H9 (cell line): ENCODE results near the gene ACTL8. TPM values are rescaled to one million over a fixed set of nuclear protein-coding genes. Genes with fewer than 3 reads are reported as not detected.

Experiments used
- DNase-seq: peaks from one replicate; pipeline ENCODE4 v3.0.0-alpha.2; 2017
- H2AFZ ChIP-seq: one replicate; pipeline ENCODE4 v1.6.1; 2013; ENCODE audit warnings: mild to moderate bottlenecking, low read length, control low read depth, moderate library complexity
- H2AK5ac ChIP-seq: 2 replicates; pipeline ENCODE4 v1.6.1; 2013; ENCODE audit warnings: low read length, control low read depth, mixed read lengths; ENCODE audit not compliant: insufficient read length
- H2BK120ac ChIP-seq: one replicate; pipeline ENCODE4 v1.6.1; 2013; ENCODE audit warnings: low read depth, mild to moderate bottlenecking, low read length, control low read depth, inconsistent platforms; ENCODE audit not compliant: poor library complexity, severe bottlenecking
- H2BK12ac ChIP-seq: 2 replicates; pipeline ENCODE4 v1.6.1; 2013; ENCODE audit warnings: low read length, control low read depth, mixed read lengths, low read depth; ENCODE audit not compliant: insufficient read length
- H2BK15ac ChIP-seq: 2 replicates; pipeline ENCODE4 v1.6.1; 2013; ENCODE audit warnings: low read depth, low read length, control low read depth
- H2BK20ac ChIP-seq: one replicate; pipeline ENCODE4 v1.6.1; 2013; ENCODE audit warnings: low read depth, mild to moderate bottlenecking, low read length, control low read depth, inconsistent platforms; ENCODE audit not compliant: poor library complexity, severe bottlenecking
- H2BK5ac ChIP-seq: 2 replicates; pipeline ENCODE4 v1.6.1; 2013; ENCODE audit warnings: low read length, control low read depth, mixed read lengths; ENCODE audit not compliant: insufficient read length
- H3K14ac ChIP-seq: 2 replicates; pipeline ENCODE4 v1.6.1; 2013; ENCODE audit warnings: low read length, control low read depth; ENCODE audit not compliant: insufficient read depth
- H3K18ac ChIP-seq: 2 replicates; pipeline ENCODE4 v1.6.1; 2013; ENCODE audit warnings: low read depth, mild to moderate bottlenecking, mixed read lengths, low read length, control low read depth; ENCODE audit not compliant: insufficient read length
- H3K23ac ChIP-seq: 2 replicates; pipeline ENCODE4 v1.6.1; 2013; ENCODE audit warnings: low read length, control low read depth, mixed read lengths, low read depth; ENCODE audit not compliant: insufficient read length
- H3K23me2 ChIP-seq: 2 replicates; pipeline ENCODE4 v1.6.1; 2013; ENCODE audit warnings: low read depth, mild to moderate bottlenecking, mixed read lengths, low read length, control low read depth; ENCODE audit not compliant: insufficient read length, poor library complexity, severe bottlenecking
- H3K27ac ChIP-seq: 2 replicates; pipeline ENCODE4 v1.5.1; 2013; ENCODE audit warnings: low read length, control low read depth, mixed read lengths, low read depth; ENCODE audit not compliant: insufficient read length
- H3K27me3 ChIP-seq: 2 replicates; pipeline ENCODE4 v1.6.1; 2013; ENCODE audit warnings: low read length, control low read depth, inconsistent platforms; ENCODE audit not compliant: insufficient read depth
- H3K4ac ChIP-seq: 2 replicates; pipeline ENCODE4 v1.6.1; 2013; ENCODE audit warnings: low read depth, mild to moderate bottlenecking, control low read depth, inconsistent platforms, low read length, moderate library complexity
- H3K4me1 ChIP-seq: 2 replicates; pipeline ENCODE4 v1.6.1; 2013; ENCODE audit warnings: low read length, control low read depth, inconsistent platforms; ENCODE audit not compliant: insufficient read depth
- H3K4me2 ChIP-seq: 2 replicates; pipeline ENCODE4 v1.6.1; 2013; ENCODE audit warnings: low read length, control low read depth, mixed read lengths; ENCODE audit not compliant: insufficient read length, insufficient read depth
- H3K56ac ChIP-seq: 2 replicates; pipeline ENCODE4 v1.6.1; 2013; ENCODE audit warnings: low read depth, mild to moderate bottlenecking, mixed read lengths, low read length, control low read depth; ENCODE audit not compliant: insufficient read length
- H3K79me1 ChIP-seq: 2 replicates; pipeline ENCODE4 v1.6.1; 2013; ENCODE audit warnings: low read depth, mild to moderate bottlenecking, moderate library complexity, low read length, control low read depth, inconsistent platforms; ENCODE audit not compliant: insufficient read depth, poor library complexity, severe bottlenecking
- H3K79me2 ChIP-seq: 2 replicates; pipeline ENCODE4 v1.6.1; 2013; ENCODE audit warnings: low read length, control low read depth, inconsistent platforms; ENCODE audit not compliant: insufficient read depth
- H3K9ac ChIP-seq: 2 replicates; pipeline ENCODE4 v1.6.1; 2013; ENCODE audit warnings: low read length, control low read depth, mixed read lengths; ENCODE audit not compliant: insufficient read length; ENCODE audit errors: extremely low read depth
- H3K9me3 ChIP-seq: one replicate; pipeline ENCODE4 v1.6.1; 2013; ENCODE audit warnings: low read depth, low read length, inconsistent platforms; ENCODE audit not compliant: control insufficient read depth
- H3T11ph ChIP-seq: one replicate; pipeline ENCODE4 v1.6.1; 2013; ENCODE audit warnings: mild to moderate bottlenecking, low read length, control low read depth, inconsistent platforms
- H4K20me1 ChIP-seq: one replicate; pipeline ENCODE4 v1.6.1; 2013; ENCODE audit not compliant: control insufficient read depth, insufficient read length, insufficient read depth
- H4K5ac ChIP-seq: 2 replicates; pipeline ENCODE4 v1.6.1; 2013; ENCODE audit warnings: low read depth, mild to moderate bottlenecking, mixed read lengths, low read length, control low read depth; ENCODE audit not compliant: insufficient read length
- H4K8ac ChIP-seq: replicated peaks from 2 replicates; pipeline ENCODE4 v1.6.1; 2013; ENCODE audit warnings: low read length, control low read depth, mixed read lengths, low read depth; ENCODE audit not compliant: insufficient read length
- H4K91ac ChIP-seq: 2 replicates; pipeline ENCODE4 v1.6.1; 2013; ENCODE audit warnings: low read depth, mild to moderate bottlenecking, moderate library complexity, mixed read lengths, low read length, control low read depth; ENCODE audit not compliant: insufficient read length
- H3K27ac Mint-ChIP-seq, 3 experiments: 2 replicates in 2 of 3; 3 replicates in 1 of 3; pipeline ENCODE4 v1.8.0; 2020 to 2021; ENCODE audit warnings: mixed read lengths in 3 of 3, mild to moderate bottlenecking in 1 of 3, moderate library complexity in 1 of 3
- H3K27me3 Mint-ChIP-seq: 2 replicates; pipeline ENCODE4 v1.8.0; 2021; ENCODE audit warnings: low read depth, mild to moderate bottlenecking, moderate library complexity, mixed read lengths
- H3K36me3 Mint-ChIP-seq, 3 experiments: 2 replicates in 2 of 3; 3 replicates in 1 of 3; pipeline ENCODE4 v1.8.0; 2020 to 2021; ENCODE audit warnings: low read depth in 3 of 3, mixed read lengths in 3 of 3; ENCODE audit not compliant: insufficient read depth in 1 of 3
- H3K4me1 Mint-ChIP-seq, 2 experiments: 2 replicates each; pipeline ENCODE4 v1.8.0; 2020; ENCODE audit warnings: mixed read lengths in 2 of 2
- H3K4me3 Mint-ChIP-seq, 2 experiments: 2 replicates in 1 of 2; 3 replicates in 1 of 2; pipeline ENCODE4 v1.8.0; 2020 to 2021; ENCODE audit warnings: mild to moderate bottlenecking in 2 of 2, mixed read lengths in 2 of 2, moderate library complexity in 1 of 2
- H3K9me3 Mint-ChIP-seq, 2 experiments: 2 replicates in 1 of 2; 3 replicates in 1 of 2; pipeline ENCODE4 v1.8.0; 2020; ENCODE audit warnings: mild to moderate bottlenecking in 2 of 2, mixed read lengths in 2 of 2, moderate library complexity in 1 of 2
- CTCF ChIP-seq: fragments of 200-600 bp; sonication (generic); conservative IDR thresholded peaks from 3 replicates; pipeline ENCODE4 v1.8.0; 2021; ENCODE audit warnings: antibody characterized with exemption, mild to moderate bottlenecking
- WGBS: extraction: QIAGEN DNeasy Blood & Tissue Kit; methylation state at CpG from one replicate; pipeline ENCODE4 v1.1.7; 2013; ENCODE audit warnings: missing lambda C conversion rate, low lambda C conversion rate, mixed read lengths; ENCODE audit not compliant: insufficient read length; ENCODE audit errors: extremely low coverage; 5-methylcytosine and 5-hydroxymethylcytosine counted together
- total RNA-seq: library from RNA; stranded (reverse); gene quantifications from 2 replicates; pipeline ENCODE4 v1.2.1, GENCODE V29; 2021

The ACTL8 gene
- total RNA-seq, 1 experiment from 2014 or later: not detected

GRCh38 chr1:17810668-17811067 lies 55.5 kb downstream of the ACTL8 start:
- Histone ChIP-seq H3K56ac (no peak overlapping the region), H2BK5ac (no peak overlapping the region), H3K4ac (no peak overlapping the region), H3K23me2 (no peaks in the 10 kb centered on the region), H3K14ac (no peak overlapping the region), H3K27me3 (no peaks in the 10 kb centered on the region), H3K4me2 (no peak overlapping the region), H2BK120ac (no peak overlapping the region), H3T11ph (no peak overlapping the region), H2BK12ac (no peak overlapping the region), H4K8ac (no peak overlapping the region), H3K79me1 (no peaks in the 10 kb centered on the region), H4K91ac (no peak overlapping the region), H4K5ac (no peak overlapping the region), H3K27ac (no peak overlapping the region), H2BK15ac (no peak overlapping the region), H3K79me2 (no peaks in the 10 kb centered on the region), H3K18ac (no peak overlapping the region), H2BK20ac (no peak overlapping the region), H4K20me1 (no peaks in the 10 kb centered on the region), H2AK5ac (no peak overlapping the region), H3K23ac (no peak overlapping the region), H3K9ac (no peak overlapping the region), H3K9me3 (no peaks in the 10 kb centered on the region), H2AFZ (no peak overlapping the region), H3K4me1 (no peaks in the 10 kb centered on the region)
- Mint-ChIP-seq H3K36me3 (no peaks in the 10 kb centered on the region), H3K4me1 (no peaks in the 10 kb centered on the region), H3K27me3 (peaks cover 17% of the 10 kb centered on the region), H3K27ac (no peak overlapping the region), H3K4me3 (no peak overlapping the region), H3K9me3 (peaks cover 0 to 8% of the 10 kb centered on the region in 2 experiments; a peak in 3 of 5 replicates)
- DNase-seq: no peak
- no peak for TF ChIP-seq CTCF
- WGBS: no CpG with 5 or more reads among the region's 2 CpGs
